PC-9 (cell line): Measurements from ENCODE around the gene PRKCB. TPM values are rescaled to one million over a fixed set of nuclear protein-coding genes. Genes with fewer than 3 reads are reported as not detected.

Experiments
- BruUV-seq: library from RNA; stranded (reverse); fragments of 400-500 nt; replicated peaks from 2 replicates; lab custom pipeline; 2021; lab: Mats Ljungman, UMichigan
- CTCF ChIA-PET: fragments of 300-600 bp; sonication (Branson Sonifier 250); formaldehyde crosslinking; loops from one replicate; lab custom pipeline; 2022; ENCODE audit warnings: antibody characterized with exemption; lab: Charles Lee
- POLR2A ChIA-PET: fragments of 300-600 bp; sonication (Branson Sonifier 250); formaldehyde crosslinking; loops from one replicate; lab custom pipeline; 2022; ENCODE audit warnings: antibody characterized with exemption; ENCODE audit not compliant: unreplicated experiment; lab: Charles Lee
- DNase-seq, 2 experiments: peaks; one replicate each; pipeline versions ENCODE4 v3.0.0 to v3.0.0-alpha.2; 2015 to 2022; ENCODE audit warnings: mixed read lengths in 1 of 2
- H2AFZ ChIP-seq: fragments of 200-600 bp; sonication (generic); 2 replicates; pipeline ENCODE4 v1.8.1; 2017; ENCODE audit warnings: antibody characterized with exemption
- H3F3A ChIP-seq: fragments of 200-600 bp; sonication (generic); 2 replicates; pipeline ENCODE4 v1.8.1; 2017; ENCODE audit warnings: antibody characterized with exemption, mild to moderate bottlenecking, low read depth; ENCODE audit not compliant: insufficient read depth
- H3K27ac ChIP-seq: fragments of 200-600 bp; sonication (generic); 2 replicates; pipeline ENCODE4 v1.6.1; 2016; ENCODE audit warnings: mixed run types
- H3K27me3 ChIP-seq: fragments of 200-600 bp; sonication (generic); 2 replicates; pipeline ENCODE4 v1.6.1; 2016; ENCODE audit warnings: low read depth, mixed run types; ENCODE audit not compliant: insufficient read depth
- H3K36me3 ChIP-seq: fragments of 200-600 bp; sonication (generic); 2 replicates; pipeline ENCODE4 v1.6.1; 2016; ENCODE audit warnings: low read depth, mixed run types
- H3K4me1 ChIP-seq: fragments of 200-600 bp; sonication (generic); replicated peaks from 2 replicates; pipeline ENCODE4 v1.6.1; 2016; ENCODE audit warnings: mixed run types; ENCODE audit not compliant: insufficient read depth
- H3K4me2 ChIP-seq: fragments of 200-600 bp; sonication (generic); 2 replicates; pipeline ENCODE4 v1.6.1; 2017; ENCODE audit warnings: mixed run types
- H3K4me3 ChIP-seq: fragments of 200-600 bp; sonication (generic); 2 replicates; pipeline ENCODE4 v1.6.1; 2016; ENCODE audit warnings: mixed run types
- H3K79me2 ChIP-seq: fragments of 200-600 bp; sonication (generic); 2 replicates; pipeline ENCODE4 v1.6.1; 2017; ENCODE audit warnings: low read depth, mixed run types
- H3K9me2 ChIP-seq: fragments of 200-600 bp; sonication (generic); 2 replicates; pipeline ENCODE4 v1.8.1; 2017; ENCODE audit warnings: mild to moderate bottlenecking; ENCODE audit not compliant: insufficient read depth
- H3K9me3 ChIP-seq: fragments of 200-600 bp; sonication (generic); 2 replicates; pipeline ENCODE4 v1.8.1; 2016; ENCODE audit warnings: low read depth; ENCODE audit not compliant: insufficient read depth
- H4K20me1 ChIP-seq: fragments of 200-600 bp; sonication (generic); 2 replicates; pipeline ENCODE4 v1.8.1; 2017; ENCODE audit not compliant: insufficient read depth
- EZH2 ChIP-seq: fragments of 200-600 bp; sonication (generic); IDR thresholded peaks from 2 replicates; pipeline ENCODE4 v1.8.0; 2017; ENCODE audit warnings: antibody characterized with exemption, low read depth
- intact Hi-C: fragments of 100-400 bp; cut with micrococcal nuclease; formaldehyde crosslinking; loops from one replicate; pipeline ENCODE4 v1.10.0; 2022; ENCODE audit not compliant: unreplicated experiment
- total RNA-seq: library from RNA; stranded (reverse); gene quantifications from 2 replicates; pipeline ENCODE4 v1.2.3, GENCODE V29; 2021
- TF ChIP-seq, protein P1 (sequence below): fragments of 200-600 bp; sonication (generic); conservative IDR thresholded peaks from 2 replicates; pipeline ENCODE4 v1.6.1; 2017; ENCODE audit warnings: mixed run types, antibody characterized with exemption, mild to moderate bottlenecking, moderate library complexity

PRKCB gene
- total RNA-seq, 1 experiment from 2014 or later: not detected

DNA sequence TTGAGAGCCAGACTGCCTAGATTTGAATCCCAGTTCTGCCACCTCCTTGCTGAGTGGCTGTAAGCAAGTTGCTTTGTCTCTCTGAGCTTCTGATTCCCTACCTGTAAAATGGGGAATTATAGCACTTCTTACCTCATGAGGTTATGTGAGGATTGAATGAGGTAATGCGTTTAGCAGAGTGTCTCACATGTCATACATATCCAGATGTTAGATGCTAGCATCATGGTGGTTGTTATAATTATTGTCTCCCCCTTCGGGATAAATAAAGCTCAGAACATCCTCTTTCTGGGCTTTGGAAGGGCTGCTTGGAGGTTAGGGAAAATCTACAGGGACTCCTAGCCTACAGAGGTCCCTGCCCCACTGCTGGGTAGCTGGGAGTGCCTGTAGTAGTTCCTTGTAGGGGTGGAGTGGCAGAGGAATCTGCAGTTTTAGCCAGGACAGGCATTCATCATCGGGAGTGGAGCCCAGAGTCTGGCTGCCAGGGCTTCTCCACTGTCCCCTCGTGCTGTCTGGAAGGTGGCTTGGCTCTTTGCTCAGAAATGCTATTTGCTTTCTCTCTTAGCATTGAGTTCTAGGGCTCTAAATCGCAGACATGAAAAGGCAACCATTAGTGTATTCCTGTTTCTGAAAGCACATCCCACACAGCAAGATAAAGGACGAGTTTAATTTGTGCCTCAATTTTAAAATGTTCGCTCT lies 282.5 kb downstream of the PRKCB start:
- H3K4me3 ChIP-seq: no peak overlapping the region
- peaks cover 34% of the 10 kb centered on the region for H3K27me3 ChIP-seq
- H3K27ac ChIP-seq: no peak overlapping the region
- no peaks in the 10 kb centered on the region for H3K9me2 ChIP-seq
- no peaks in the 10 kb centered on the region for H3F3A ChIP-seq
- no peaks in the 10 kb centered on the region for H3K9me3 ChIP-seq
- no peaks in the 10 kb centered on the region for H3K4me1 ChIP-seq
- intact Hi-C loops: no loop called here
- TF ChIP-seq, protein P1, sequence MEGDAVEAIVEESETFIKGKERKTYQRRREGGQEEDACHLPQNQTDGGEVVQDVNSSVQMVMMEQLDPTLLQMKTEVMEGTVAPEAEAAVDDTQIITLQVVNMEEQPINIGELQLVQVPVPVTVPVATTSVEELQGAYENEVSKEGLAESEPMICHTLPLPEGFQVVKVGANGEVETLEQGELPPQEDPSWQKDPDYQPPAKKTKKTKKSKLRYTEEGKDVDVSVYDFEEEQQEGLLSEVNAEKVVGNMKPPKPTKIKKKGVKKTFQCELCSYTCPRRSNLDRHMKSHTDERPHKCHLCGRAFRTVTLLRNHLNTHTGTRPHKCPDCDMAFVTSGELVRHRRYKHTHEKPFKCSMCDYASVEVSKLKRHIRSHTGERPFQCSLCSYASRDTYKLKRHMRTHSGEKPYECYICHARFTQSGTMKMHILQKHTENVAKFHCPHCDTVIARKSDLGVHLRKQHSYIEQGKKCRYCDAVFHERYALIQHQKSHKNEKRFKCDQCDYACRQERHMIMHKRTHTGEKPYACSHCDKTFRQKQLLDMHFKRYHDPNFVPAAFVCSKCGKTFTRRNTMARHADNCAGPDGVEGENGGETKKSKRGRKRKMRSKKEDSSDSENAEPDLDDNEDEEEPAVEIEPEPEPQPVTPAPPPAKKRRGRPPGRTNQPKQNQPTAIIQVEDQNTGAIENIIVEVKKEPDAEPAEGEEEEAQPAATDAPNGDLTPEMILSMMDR: no peak
- no peak overlapping the region for H2AFZ ChIP-seq
- H3K36me3 ChIP-seq: no peaks in the 10 kb centered on the region
- ChIA-PET POLR2A (no interaction called here), CTCF (no interaction called here)
- DNase-seq: no peak
- H3K4me2 ChIP-seq: no peak overlapping the region
- no peaks in the 10 kb centered on the region for H3K79me2 ChIP-seq
- H4K20me1 ChIP-seq: no peaks in the 10 kb centered on the region
- no TSS peak for BruUV-seq

DNA sequence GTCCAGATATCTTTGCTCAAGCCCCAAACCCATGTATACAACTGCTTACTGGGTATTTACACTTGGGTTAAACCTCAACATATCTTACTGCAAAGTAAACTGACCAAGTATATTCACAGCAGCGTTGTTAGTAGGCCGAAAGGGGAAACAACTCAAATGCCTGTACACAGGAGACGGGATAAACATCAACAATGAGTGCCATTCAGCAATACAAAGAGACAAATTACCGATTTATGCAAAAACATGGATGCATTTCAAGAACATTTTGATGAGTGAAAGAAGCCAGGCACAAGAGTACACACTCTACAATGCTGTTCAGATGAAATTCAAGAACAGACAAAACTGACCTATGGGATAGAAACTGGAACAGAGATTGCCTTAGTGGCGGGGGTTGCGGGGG lies 284.0 kb downstream of the PRKCB start:
- H3K4me3 ChIP-seq: no peak overlapping the region
- peaks cover 46% of the 10 kb centered on the region for H3K27me3 ChIP-seq
- H3K36me3 ChIP-seq: no peaks in the 10 kb centered on the region
- no peaks in the 10 kb centered on the region for H3K9me3 ChIP-seq
- H4K20me1 ChIP-seq: no peaks in the 10 kb centered on the region
- POLR2A ChIA-PET: no interaction called here
- no TSS peak for BruUV-seq
- H3K9me2 ChIP-seq: no peaks in the 10 kb centered on the region
- no peaks in the 10 kb centered on the region for H3K79me2 ChIP-seq
- DNase-seq: no peak
- no peaks in the 10 kb centered on the region for H3F3A ChIP-seq
- no peak overlapping the region for H3K27ac ChIP-seq
- H3K4me1 ChIP-seq: no peaks in the 10 kb centered on the region
- TF ChIP-seq EZH2: no peak
- TF ChIP-seq, protein P1: no peak
- intact Hi-C loops: no loop called here
- no peak overlapping the region for H3K4me2 ChIP-seq
- CTCF ChIA-PET: no interaction called here
- no peak overlapping the region for H2AFZ ChIP-seq

DNA sequence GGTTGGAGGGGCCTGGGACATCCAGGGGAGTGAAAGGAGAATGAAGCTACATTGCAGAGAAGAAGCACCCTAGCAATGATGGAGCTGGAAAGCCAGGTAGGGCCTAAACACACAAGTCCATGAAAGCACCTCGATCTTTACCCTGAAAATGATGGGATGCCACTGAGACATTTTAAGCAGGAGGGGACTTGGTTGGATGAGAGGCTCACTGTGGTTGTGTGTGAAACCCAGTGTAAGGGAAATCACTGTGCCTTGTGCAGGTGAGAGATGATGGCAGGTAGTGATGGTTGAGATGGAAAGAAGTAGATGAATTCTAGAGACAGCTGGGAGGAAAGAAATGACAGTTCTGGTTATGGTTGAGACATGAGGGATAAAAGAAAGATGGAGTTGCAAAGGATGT lies 287.5 kb downstream of the PRKCB start:
- ChIA-PET POLR2A (no interaction called here), CTCF (no interaction called here)
- peaks cover 54% of the 10 kb centered on the region for H3K27me3 ChIP-seq
- no peak overlapping the region for H3K4me3 ChIP-seq
- no TSS peak for BruUV-seq
- H3K9me2 ChIP-seq: no peaks in the 10 kb centered on the region
- intact Hi-C loops: no loop called here
- H3K4me2 ChIP-seq: no peak overlapping the region
- H3K4me1 ChIP-seq: no peaks in the 10 kb centered on the region
- no peaks in the 10 kb centered on the region for H3K79me2 ChIP-seq
- no peaks in the 10 kb centered on the region for H4K20me1 ChIP-seq
- no peak overlapping the region for H2AFZ ChIP-seq
- no peaks in the 10 kb centered on the region for H3K36me3 ChIP-seq
- H3K9me3 ChIP-seq: no peaks in the 10 kb centered on the region
- no peaks in the 10 kb centered on the region for H3F3A ChIP-seq
- DNase-seq: no peak
- no peak overlapping the region for H3K27ac ChIP-seq
- TF ChIP-seq, protein P1: no peak
- TF ChIP-seq EZH2: no peak
